Measurements from ENCODE around the gene MICU1. TPM values are rescaled to one million over a fixed set of nuclear protein-coding genes. Genes with fewer than 3 reads are reported as not detected.
A peak's percentile ranks its signal among the peaks of the same experiment; 100 is the strongest.

The MICU1 gene
- total RNA-seq, 4 donors from 2014 or later, result 31.7 to 82.5 (median 37.1) TPM

DNA sequence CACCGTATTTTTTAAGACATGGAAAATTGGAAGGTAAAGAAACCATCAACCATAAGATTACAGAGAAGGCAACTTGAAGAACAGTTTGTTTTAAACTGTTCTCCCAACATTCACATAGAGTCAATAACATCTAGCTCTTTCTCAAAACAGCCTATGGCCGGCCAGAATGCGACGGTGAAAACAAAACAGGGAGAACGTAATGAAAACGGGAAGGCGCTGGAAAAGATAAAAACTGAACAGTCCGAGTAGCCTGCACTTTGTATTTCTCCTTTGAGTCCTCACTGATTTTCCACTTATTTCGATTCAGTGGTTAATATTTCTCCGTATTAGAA, 637 bp downstream of the MICU1 start:
- peaks cover 0 to 10% (median 0%) of the 10 kb centered on the region in 4 donors for H3K4me1 ChIP-seq
- peak overlapping the region; percentile 72 to 87 (median 78) for H3K27ac ChIP-seq
- no peaks in the 10 kb centered on the region for H3K9me3 ChIP-seq
- DNase-seq, result no peak
- peak overlapping the region; percentile 63 to 87 (median 74) for H3K4me3 ChIP-seq
- TF ChIP-seq CTCF (IDR thresholded peaks at IDR 0.05), result no peak
- TF ChIP-seq POLR2A (IDR thresholded peaks at IDR 0.05), result no peak
- no peaks in the 10 kb centered on the region for H3K36me3 ChIP-seq
- H3K27me3 ChIP-seq, result no peaks in the 10 kb centered on the region

DNA sequence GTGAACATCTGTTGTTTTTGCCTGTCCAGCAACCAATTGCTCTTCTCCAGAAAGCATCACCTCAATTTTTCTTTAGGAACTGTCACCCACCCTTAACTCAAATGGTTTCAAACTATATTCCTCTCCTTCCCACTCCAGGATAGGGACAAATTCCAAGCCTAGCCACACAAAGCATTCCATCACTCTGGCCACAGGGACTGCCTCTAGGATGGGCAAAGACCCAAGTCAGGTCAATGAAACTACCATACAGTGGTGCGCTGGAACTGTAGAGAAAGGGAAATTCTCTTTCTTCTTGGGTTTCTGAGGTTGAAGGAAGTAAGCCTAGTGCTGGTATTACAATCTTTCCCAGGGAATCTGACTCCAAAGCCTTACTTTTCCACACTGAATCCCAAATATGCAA, 3.6 kb downstream of the MICU1 start:
- no peak for TF ChIP-seq POLR2A (IDR thresholded peaks at IDR 0.05)
- no peak for TF ChIP-seq CTCF (IDR thresholded peaks at IDR 0.05)
- DNase-seq, result no peak
- no peak overlapping the region for H3K4me3 ChIP-seq
- H3K4me1 ChIP-seq, result peaks cover 0 to 10% (median 0%) of the 10 kb centered on the region in 4 donors
- H3K27me3 ChIP-seq, result no peaks in the 10 kb centered on the region
- no peaks in the 10 kb centered on the region for H3K9me3 ChIP-seq
- no peak overlapping the region for H3K27ac ChIP-seq
- no peaks in the 10 kb centered on the region for H3K36me3 ChIP-seq

DNA sequence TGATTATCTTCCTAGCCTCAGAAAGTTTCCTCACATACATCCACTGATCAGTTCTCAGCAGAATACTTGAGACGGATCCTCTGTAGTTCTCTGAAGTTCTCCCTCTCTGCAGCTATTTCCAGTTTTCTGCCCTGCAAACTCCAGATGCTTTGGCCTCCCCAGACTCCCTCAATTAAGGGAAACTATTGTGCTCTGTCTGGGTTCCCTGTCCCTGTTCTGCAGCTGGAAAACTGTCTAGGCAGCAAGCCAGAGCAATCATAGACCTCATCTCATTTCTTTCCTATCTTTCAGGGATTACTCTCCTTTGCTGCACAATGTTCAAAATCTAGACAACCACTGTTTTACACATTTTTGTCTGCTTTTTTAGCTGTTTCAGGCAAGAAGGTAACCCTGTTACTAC, 9.2 kb downstream of the MICU1 start:
- TF ChIP-seq CTCF (IDR thresholded peaks at IDR 0.05), result no peak
- no peak for TF ChIP-seq POLR2A (IDR thresholded peaks at IDR 0.05)
- Histone ChIP-seq H3K27me3 (no peaks in the 10 kb centered on the region), H3K36me3 (no peaks in the 10 kb centered on the region), H3K9me3 (no peaks in the 10 kb centered on the region), H3K4me3 (no peak overlapping the region), H3K4me1 (peaks cover 0 to 8% (median 0%) of the 10 kb centered on the region in 4 donors), H3K27ac (no peak overlapping the region)
- DNase-seq, result no peak

DNA sequence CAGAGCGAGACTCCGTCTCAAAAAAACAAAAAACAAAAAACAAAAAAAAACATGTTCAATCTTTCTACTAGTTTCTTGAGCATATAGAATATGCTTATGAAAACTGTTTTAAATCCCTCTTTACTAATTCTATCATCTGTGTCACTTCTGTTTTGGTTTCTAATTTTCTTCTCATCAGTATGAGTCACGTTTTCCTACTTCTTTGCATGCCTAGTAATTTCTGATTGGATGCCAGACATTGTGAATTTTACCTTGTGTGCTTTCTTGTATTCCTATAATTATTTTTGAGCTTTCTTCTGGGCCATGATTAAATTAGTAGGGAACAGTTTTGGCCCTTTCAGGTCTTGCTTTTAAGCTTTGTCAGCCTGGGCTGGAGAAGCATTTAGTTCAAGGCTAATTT, 9.9 kb downstream of the MICU1 start:
- Histone ChIP-seq H3K27me3 (no peaks in the 10 kb centered on the region), H3K9me3 (no peaks in the 10 kb centered on the region), H3K4me3 (no peak overlapping the region), H3K27ac (no peak overlapping the region), H3K36me3 (no peaks in the 10 kb centered on the region), H3K4me1 (peaks cover 0 to 12% (median 0%) of the 10 kb centered on the region in 4 donors)
- TF ChIP-seq POLR2A (IDR thresholded peaks at IDR 0.05), result no peak
- no peak for TF ChIP-seq CTCF (IDR thresholded peaks at IDR 0.05)
- DNase-seq, result no peak

GRCh38 chr10:72612203-72612826, 13.6 kb downstream of the MICU1 start:
- Histone ChIP-seq H3K36me3 (no peaks in the 10 kb centered on the region), H3K9me3 (no peaks in the 10 kb centered on the region), H3K27me3 (no peaks in the 10 kb centered on the region), H3K27ac (no peak overlapping the region), H3K4me1 (peaks cover 0 to 12% (median 0%) of the 10 kb centered on the region in 4 donors), H3K4me3 (peak overlapping the region in 1 of 4 donors; percentile 4)
- no peak for DNase-seq
- no peak for TF ChIP-seq POLR2A (IDR thresholded peaks at IDR 0.05)
- TF ChIP-seq CTCF (IDR thresholded peaks at IDR 0.05), result no peak

GRCh38 chr10:72611783-72612182, 14.1 kb downstream of the MICU1 start:
- TF ChIP-seq CTCF (IDR thresholded peaks at IDR 0.05), result no peak
- no peak for TF ChIP-seq POLR2A (IDR thresholded peaks at IDR 0.05)
- no peak overlapping the region for H3K27ac ChIP-seq
- peak overlapping the region in 1 of 4 donors; percentile 4 for H3K4me3 ChIP-seq
- H3K36me3 ChIP-seq, result no peaks in the 10 kb centered on the region
- H3K4me1 ChIP-seq, result peaks cover 0 to 12% (median 0%) of the 10 kb centered on the region in 4 donors
- no peaks in the 10 kb centered on the region for H3K9me3 ChIP-seq
- H3K27me3 ChIP-seq, result no peaks in the 10 kb centered on the region
- no peak for DNase-seq
